ENCODE measurements around the gene RTTN. TPM values are rescaled to one million over a fixed set of nuclear protein-coding genes. Genes with fewer than 3 reads are reported as not detected.

RTTN gene
- total and polyA plus RNA-seq, 10 of the 15 experiments (the other 5 are each of a cell fraction or from before 2014, with no cell fraction given): 9.4 to 36.6 (median 15.7) TPM

DNA sequence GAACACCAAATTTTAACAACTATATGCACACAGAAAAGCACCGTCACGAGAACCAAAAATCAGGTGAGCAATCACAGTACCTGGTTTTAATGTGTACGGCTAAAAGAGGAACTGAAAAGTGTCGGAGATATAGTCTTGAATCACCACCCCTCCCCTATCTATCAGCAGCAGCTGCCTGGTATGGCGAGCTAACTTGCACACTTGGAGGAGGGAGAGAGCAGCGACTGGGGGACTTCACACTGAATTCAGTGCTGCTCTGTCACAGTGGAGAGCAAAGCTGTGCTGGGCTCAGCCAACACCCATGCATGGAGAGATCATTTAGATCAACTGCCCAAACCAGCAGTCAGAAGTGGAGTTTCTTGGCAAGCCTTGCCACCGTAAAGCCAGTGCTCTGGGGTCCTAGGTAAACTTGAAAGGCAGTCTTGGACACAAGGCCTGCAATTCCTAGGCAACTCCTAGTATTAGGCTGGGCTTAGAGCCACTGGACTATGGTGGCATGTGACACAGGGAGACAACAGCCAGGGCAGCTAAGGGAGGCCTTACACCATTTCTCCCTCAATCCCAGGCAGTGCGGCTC is 168.6 kb downstream of the RTTN start (continued):
- TF ChIP-seq, protein P1, sequence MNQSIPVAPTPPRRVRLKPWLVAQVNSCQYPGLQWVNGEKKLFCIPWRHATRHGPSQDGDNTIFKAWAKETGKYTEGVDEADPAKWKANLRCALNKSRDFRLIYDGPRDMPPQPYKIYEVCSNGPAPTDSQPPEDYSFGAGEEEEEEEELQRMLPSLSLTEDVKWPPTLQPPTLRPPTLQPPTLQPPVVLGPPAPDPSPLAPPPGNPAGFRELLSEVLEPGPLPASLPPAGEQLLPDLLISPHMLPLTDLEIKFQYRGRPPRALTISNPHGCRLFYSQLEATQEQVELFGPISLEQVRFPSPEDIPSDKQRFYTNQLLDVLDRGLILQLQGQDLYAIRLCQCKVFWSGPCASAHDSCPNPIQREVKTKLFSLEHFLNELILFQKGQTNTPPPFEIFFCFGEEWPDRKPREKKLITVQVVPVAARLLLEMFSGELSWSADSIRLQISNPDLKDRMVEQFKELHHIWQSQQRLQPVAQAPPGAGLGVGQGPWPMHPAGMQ (IDR thresholded peaks at IDR 0.05; ENCODE audit: borderline replicate concordance): no peak
- peak; percentile 37 for TF ChIP-seq IKZF1 (conservative IDR thresholded peaks at IDR 0.05)
- TF ChIP-seq, protein P2, sequence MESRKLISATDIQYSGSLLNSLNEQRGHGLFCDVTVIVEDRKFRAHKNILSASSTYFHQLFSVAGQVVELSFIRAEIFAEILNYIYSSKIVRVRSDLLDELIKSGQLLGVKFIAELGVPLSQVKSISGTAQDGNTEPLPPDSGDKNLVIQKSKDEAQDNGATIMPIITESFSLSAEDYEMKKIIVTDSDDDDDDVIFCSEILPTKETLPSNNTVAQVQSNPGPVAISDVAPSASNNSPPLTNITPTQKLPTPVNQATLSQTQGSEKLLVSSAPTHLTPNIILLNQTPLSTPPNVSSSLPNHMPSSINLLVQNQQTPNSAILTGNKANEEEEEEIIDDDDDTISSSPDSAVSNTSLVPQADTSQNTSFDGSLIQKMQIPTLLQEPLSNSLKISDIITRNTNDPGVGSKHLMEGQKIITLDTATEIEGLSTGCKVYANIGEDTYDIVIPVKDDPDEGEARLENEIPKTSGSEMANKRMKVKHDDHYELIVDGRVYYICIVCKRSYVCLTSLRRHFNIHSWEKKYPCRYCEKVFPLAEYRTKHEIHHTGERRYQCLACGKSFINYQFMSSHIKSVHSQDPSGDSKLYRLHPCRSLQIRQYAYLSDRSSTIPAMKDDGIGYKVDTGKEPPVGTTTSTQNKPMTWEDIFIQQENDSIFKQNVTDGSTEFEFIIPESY (IDR thresholded peaks at IDR 0.05): no peak
- no peak for TF ChIP-seq ZNF217 (IDR thresholded peaks at IDR 0.05)
- peak; percentile 38; the same call in 1 of the 2 replicates for TF ChIP-seq EED (IDR thresholded peaks at IDR 0.05; ENCODE audit: low read depth)
- no peak for TF ChIP-seq MTA3 (IDR thresholded peaks at IDR 0.05; ENCODE audit: borderline replicate concordance, low read length)
- no peak for TF ChIP-seq GATAD2B (conservative IDR thresholded peaks at IDR 0.05; ENCODE audit: low read depth)
- TF ChIP-seq HDAC6 (IDR thresholded peaks at IDR 0.05; ENCODE audit: unreplicated experiment): no peak
- no peak for TF ChIP-seq LARP7 (IDR thresholded peaks at IDR 0.05)
- no peak for TF ChIP-seq ZZZ3 (IDR thresholded peaks at IDR 0.05; ENCODE audit: control insufficient read depth, insufficient read length, low read depth)
- TF ChIP-seq, protein P3, sequence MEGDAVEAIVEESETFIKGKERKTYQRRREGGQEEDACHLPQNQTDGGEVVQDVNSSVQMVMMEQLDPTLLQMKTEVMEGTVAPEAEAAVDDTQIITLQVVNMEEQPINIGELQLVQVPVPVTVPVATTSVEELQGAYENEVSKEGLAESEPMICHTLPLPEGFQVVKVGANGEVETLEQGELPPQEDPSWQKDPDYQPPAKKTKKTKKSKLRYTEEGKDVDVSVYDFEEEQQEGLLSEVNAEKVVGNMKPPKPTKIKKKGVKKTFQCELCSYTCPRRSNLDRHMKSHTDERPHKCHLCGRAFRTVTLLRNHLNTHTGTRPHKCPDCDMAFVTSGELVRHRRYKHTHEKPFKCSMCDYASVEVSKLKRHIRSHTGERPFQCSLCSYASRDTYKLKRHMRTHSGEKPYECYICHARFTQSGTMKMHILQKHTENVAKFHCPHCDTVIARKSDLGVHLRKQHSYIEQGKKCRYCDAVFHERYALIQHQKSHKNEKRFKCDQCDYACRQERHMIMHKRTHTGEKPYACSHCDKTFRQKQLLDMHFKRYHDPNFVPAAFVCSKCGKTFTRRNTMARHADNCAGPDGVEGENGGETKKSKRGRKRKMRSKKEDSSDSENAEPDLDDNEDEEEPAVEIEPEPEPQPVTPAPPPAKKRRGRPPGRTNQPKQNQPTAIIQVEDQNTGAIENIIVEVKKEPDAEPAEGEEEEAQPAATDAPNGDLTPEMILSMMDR (IDR thresholded peaks at IDR 0.05 in 2 of 3, conservative IDR thresholded peaks at IDR 0.05 in 1 of 3; ENCODE audit: control insufficient read depth in 2 of 3, extremely low read depth in 1 of 3, insufficient read depth in 1 of 3, low read depth in 3 of 3, low read length in 3 of 3): no peak
- TF ChIP-seq, protein P4, sequence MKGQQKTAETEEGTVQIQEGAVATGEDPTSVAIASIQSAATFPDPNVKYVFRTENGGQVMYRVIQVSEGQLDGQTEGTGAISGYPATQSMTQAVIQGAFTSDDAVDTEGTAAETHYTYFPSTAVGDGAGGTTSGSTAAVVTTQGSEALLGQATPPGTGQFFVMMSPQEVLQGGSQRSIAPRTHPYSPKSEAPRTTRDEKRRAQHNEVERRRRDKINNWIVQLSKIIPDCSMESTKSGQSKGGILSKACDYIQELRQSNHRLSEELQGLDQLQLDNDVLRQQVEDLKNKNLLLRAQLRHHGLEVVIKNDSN (IDR thresholded peaks at IDR 0.05; ENCODE audit: borderline replicate concordance, extremely low read length, insufficient read depth, low read depth, low read length): no peak
- no peak for TF ChIP-seq STAT1 (conservative IDR thresholded peaks at IDR 0.05)
- TF ChIP-seq EP300 (IDR thresholded peaks at IDR 0.05; ENCODE audit: borderline replicate concordance in 1 of 2, control insufficient read depth in 1 of 2, low read depth in 2 of 2, low read length in 2 of 2): peak; percentile 68 to 85
- TF ChIP-seq SMC3 (IDR thresholded peaks at IDR 0.05; ENCODE audit: borderline replicate concordance, low read length): no peak
- TF ChIP-seq NBN (IDR thresholded peaks at IDR 0.05): 0 out of 2 replicates have a peak, but pooled peaks have one; percentile 32
- TF ChIP-seq CBX3 (IDR thresholded peaks at IDR 0.05; ENCODE audit: borderline replicate concordance, low read depth): no peak
- TF ChIP-seq, protein P5, sequence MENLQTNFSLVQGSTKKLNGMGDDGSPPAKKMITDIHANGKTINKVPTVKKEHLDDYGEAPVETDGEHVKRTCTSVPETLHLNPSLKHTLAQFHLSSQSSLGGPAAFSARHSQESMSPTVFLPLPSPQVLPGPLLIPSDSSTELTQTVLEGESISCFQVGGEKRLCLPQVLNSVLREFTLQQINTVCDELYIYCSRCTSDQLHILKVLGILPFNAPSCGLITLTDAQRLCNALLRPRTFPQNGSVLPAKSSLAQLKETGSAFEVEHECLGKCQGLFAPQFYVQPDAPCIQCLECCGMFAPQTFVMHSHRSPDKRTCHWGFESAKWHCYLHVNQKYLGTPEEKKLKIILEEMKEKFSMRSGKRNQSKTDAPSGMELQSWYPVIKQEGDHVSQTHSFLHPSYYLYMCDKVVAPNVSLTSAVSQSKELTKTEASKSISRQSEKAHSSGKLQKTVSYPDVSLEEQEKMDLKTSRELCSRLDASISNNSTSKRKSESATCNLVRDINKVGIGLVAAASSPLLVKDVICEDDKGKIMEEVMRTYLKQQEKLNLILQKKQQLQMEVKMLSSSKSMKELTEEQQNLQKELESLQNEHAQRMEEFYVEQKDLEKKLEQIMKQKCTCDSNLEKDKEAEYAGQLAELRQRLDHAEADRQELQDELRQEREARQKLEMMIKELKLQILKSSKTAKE (IDR thresholded peaks at IDR 0.05; ENCODE audit: low read depth, poor library complexity, severe bottlenecking): peak; percentile 66
